Liver (tissue), 9 donors: ENCODE measurements around the gene CSMD2. TPM values are rescaled to one million over a fixed set of nuclear protein-coding genes. Genes with fewer than 3 reads are reported as not detected.

Source experiments
- DNase-seq: peaks from one replicate; pipeline ENCODE4 v3.0.0-alpha.2; 2017; ENCODE audit warnings: low spot score
- H3K27ac ChIP-seq, 2 donors: one replicate each; pipeline ENCODE4 v1.7.0; 2013; ENCODE audit warnings: inconsistent platforms in 2 of 2, low read length in 2 of 2, control low read depth in 1 of 2, low read depth in 1 of 2, mild to moderate bottlenecking in 1 of 2
- H3K27me3 ChIP-seq, 4 donors: one replicate each; pipeline versions ENCODE4 v1.6.1 to v1.7.0; 2013; ENCODE audit warnings: low read length in 3 of 4, inconsistent platforms in 1 of 4, mild to moderate bottlenecking in 1 of 4, moderate library complexity in 1 of 4; ENCODE audit not compliant: control insufficient read depth in 4 of 4, insufficient read depth in 4 of 4
- H3K36me3 ChIP-seq, 4 donors: one replicate each; pipeline versions ENCODE4 v1.6.1 to v1.7.0; 2013; ENCODE audit warnings: low read length in 3 of 4, mild to moderate bottlenecking in 3 of 4, low read depth in 1 of 4, moderate library complexity in 1 of 4; ENCODE audit not compliant: control insufficient read depth in 4 of 4, insufficient read depth in 3 of 4
- H3K4me1 ChIP-seq, 4 donors: one replicate each; pipeline versions ENCODE4 v1.6.1 to v1.7.0; 2013; ENCODE audit warnings: low read length in 3 of 4, mild to moderate bottlenecking in 3 of 4, moderate library complexity in 1 of 4; ENCODE audit not compliant: control insufficient read depth in 4 of 4, insufficient read depth in 4 of 4
- H3K4me3 ChIP-seq, 3 donors: one replicate each; pipeline versions ENCODE4 v1.6.1 to v1.7.0; 2013; ENCODE audit warnings: low read length in 3 of 3, control low read depth in 1 of 3, low read depth in 1 of 3, mild to moderate bottlenecking in 1 of 3
- H3K9ac ChIP-seq, 2 donors: one replicate each; pipeline ENCODE4 v1.7.0; 2013; ENCODE audit warnings: low read length in 2 of 2, mild to moderate bottlenecking in 2 of 2, moderate library complexity in 2 of 2, control low read depth in 1 of 2, low read depth in 1 of 2
- H3K9me3 ChIP-seq, 4 donors: one replicate each; pipeline versions ENCODE4 v1.6.1 to v1.7.0; 2013; ENCODE audit warnings: low read length in 3 of 4; ENCODE audit not compliant: control insufficient read depth in 4 of 4
- CTCF ChIP-seq: fragments of 150-350 bp; IDR thresholded peaks from 2 replicates; pipeline ENCODE4 v1.5.1; 2017; ENCODE audit warnings: improper control_type of control experiment, low read depth, low read length; ENCODE audit not compliant: missing input control
- EGR1 ChIP-seq, 2 donors: IDR thresholded peaks; 2 replicates each; pipeline ENCODE4 v1.6.1; 2016 to 2018; ENCODE audit warnings: antibody characterized with exemption in 2 of 2, low read depth in 2 of 2
- FOXA1 ChIP-seq: IDR thresholded peaks from 2 replicates; pipeline ENCODE4 v1.6.1; 2016; ENCODE audit warnings: antibody characterized with exemption
- FOXA2 ChIP-seq: IDR thresholded peaks from 2 replicates; pipeline ENCODE4 v1.6.1; 2016; ENCODE audit warnings: antibody characterized with exemption
- HNF4A ChIP-seq, 2 donors: conservative IDR thresholded peaks; 2 replicates each; pipeline ENCODE4 v1.6.1; 2016; ENCODE audit warnings: antibody characterized with exemption in 2 of 2, mild to moderate bottlenecking in 2 of 2
- HNF4G ChIP-seq: IDR thresholded peaks from 2 replicates; pipeline ENCODE4 v1.6.1; 2016; ENCODE audit warnings: antibody characterized with exemption
- JUND ChIP-seq, 2 donors: IDR thresholded peaks; 2 replicates each; pipeline ENCODE4 v1.6.1; 2016; ENCODE audit warnings: antibody characterized with exemption in 2 of 2
- MAX ChIP-seq: IDR thresholded peaks from 2 replicates; pipeline ENCODE4 v1.6.1; 2016; ENCODE audit warnings: antibody characterized with exemption
- NR2F2 ChIP-seq: IDR thresholded peaks from 2 replicates; pipeline ENCODE4 v1.6.1; 2016; ENCODE audit warnings: antibody characterized with exemption
- RAD21 ChIP-seq, 2 donors: IDR thresholded peaks; 2 replicates each; pipeline ENCODE4 v1.6.1; 2016; ENCODE audit warnings: antibody characterized with exemption in 2 of 2, mild to moderate bottlenecking in 2 of 2
- RXRA ChIP-seq, 2 donors: IDR thresholded peaks; 2 replicates each; pipeline ENCODE4 v1.6.1; 2017 to 2018; ENCODE audit warnings: antibody characterized with exemption in 2 of 2, mild to moderate bottlenecking in 1 of 2
- SP1 ChIP-seq: IDR thresholded peaks from 2 replicates; pipeline ENCODE4 v1.6.1; 2018; ENCODE audit warnings: antibody characterized with exemption, mild to moderate bottlenecking
- TAF1 ChIP-seq: conservative IDR thresholded peaks from 2 replicates; pipeline ENCODE4 v1.6.1; 2016; ENCODE audit warnings: antibody characterized with exemption, mild to moderate bottlenecking
- YY1 ChIP-seq: IDR thresholded peaks from 2 replicates; pipeline ENCODE4 v1.6.1; 2016; ENCODE audit warnings: antibody characterized with exemption, mild to moderate bottlenecking
- ZBTB33 ChIP-seq: IDR thresholded peaks from 2 replicates; pipeline ENCODE4 v1.6.1; 2016; ENCODE audit warnings: antibody characterized with exemption
- WGBS: extraction: QIAGEN DNeasy Blood & Tissue Kit; methylation state at CpG from one replicate; pipeline ENCODE4 v1.1.7; 2013; 5-methylcytosine and 5-hydroxymethylcytosine counted together
- polyA plus RNA-seq, 2 donors: library from polyadenylated mRNA; stranded (reverse) in 1 of 2; unstranded in 1 of 2; fragments of 200-250 nt in 1 of 2; fragments of >200 nt in 1 of 2; fragmentation: Nextera tagmentation in 1 of 2; extraction: Ambion mirVana in 1 of 2; gene quantifications; one replicate each; pipeline versions ENCODE4 v1.2.1 to v1.2.3, GENCODE V29; 2013 to 2015
- total RNA-seq, 2 donors: library from RNA; depleted of rRNA; stranded (reverse); fragments of >200 nt; gene quantifications; one replicate each; pipeline ENCODE4 v1.2.3, GENCODE V29; 2014
- TF ChIP-seq, protein P1 (sequence below): IDR thresholded peaks from 2 replicates; pipeline ENCODE4 v1.6.1; 2016; ENCODE audit warnings: antibody characterized with exemption, mild to moderate bottlenecking
- donor health status: healthy.
- donor health status: healthy.
- donor health status: healthy.
- donor health status: healthy.
- donor health status: healthy.

Gene CSMD2
- total and polyA plus RNA-seq, 4 donors: 0.08 to 0.09 TPM; not detected in 2

DNA sequence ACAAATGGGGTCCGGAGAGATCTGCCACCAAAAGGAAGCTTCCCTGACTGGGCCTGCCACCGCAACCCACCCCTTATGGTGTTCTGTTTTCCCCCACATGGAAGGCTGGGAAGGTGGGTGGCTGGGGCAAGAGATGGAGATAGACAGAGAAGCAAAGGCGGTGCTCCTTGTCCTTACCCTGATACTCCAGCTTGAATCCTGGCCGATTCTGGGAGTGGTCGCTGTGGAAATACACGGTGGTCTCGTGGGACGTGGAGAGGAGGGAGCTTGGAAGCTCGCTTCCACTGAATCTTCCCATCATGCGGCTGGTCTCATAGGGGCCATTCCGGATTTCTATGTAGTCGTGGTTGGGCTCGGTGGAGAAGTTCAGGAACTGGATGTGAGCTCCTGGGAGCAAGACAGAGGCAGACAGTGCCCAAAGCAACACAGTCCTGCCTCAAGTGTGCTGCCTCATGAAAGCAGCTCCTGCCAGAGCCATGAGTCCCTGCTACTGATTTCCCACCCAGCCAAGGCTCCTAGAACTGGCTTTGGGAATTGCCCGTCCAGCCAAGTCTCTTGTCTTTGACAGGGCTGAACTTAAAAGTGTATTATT is 554.1 kb downstream of the CSMD2 start:
- Histone ChIP-seq H3K9ac (no peak overlapping the region), H3K4me3 (no peak overlapping the region), H3K36me3 (no peaks in the 10 kb centered on the region), H3K27me3 (peaks cover 0 to 14% (median 0%) of the 10 kb centered on the region in 4 donors), H3K4me1 (no peaks in the 10 kb centered on the region), H3K27ac (no peak overlapping the region), H3K9me3 (no peaks in the 10 kb centered on the region)
- DNase-seq: peak; percentile 19
- no peak for TF ChIP-seq TAF1
- TF ChIP-seq JUND (IDR thresholded peaks at IDR 0.05): no peak
- TF ChIP-seq SP1: no peak
- TF ChIP-seq EGR1 (IDR thresholded peaks at IDR 0.05; ENCODE audit: low read depth in 2 of 2): no peak
- no peak for TF ChIP-seq HNF4A (conservative IDR thresholded peaks at IDR 0.05)
- WGBS: 80% methylated on average over 14 of the region's 14 CpGs

DNA sequence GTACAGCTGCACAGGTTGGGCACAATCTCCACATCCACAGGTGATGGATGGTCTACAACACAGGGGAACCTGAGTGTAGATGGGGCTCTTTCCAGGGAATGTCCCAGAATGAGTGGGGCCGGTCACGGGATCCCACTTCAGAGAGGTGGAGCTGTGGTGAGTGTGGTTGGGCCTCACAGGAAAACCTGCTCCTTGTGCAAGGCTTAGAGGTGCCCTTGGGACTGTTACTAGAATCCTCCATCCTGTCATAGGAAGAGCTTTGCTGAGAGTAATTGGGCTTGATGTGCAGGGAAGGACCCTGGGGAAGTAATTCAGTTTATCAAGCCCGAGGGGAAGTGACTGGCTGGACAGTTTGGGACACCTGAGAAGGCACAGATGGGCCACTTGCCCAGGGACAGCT is 554.6 kb downstream of the CSMD2 start:
- peak; percentile 27 for DNase-seq
- Histone ChIP-seq H3K27me3 (peaks cover 0 to 9% (median 0%) of the 10 kb centered on the region in 4 donors), H3K4me3 (no peak overlapping the region), H3K4me1 (no peaks in the 10 kb centered on the region), H3K36me3 (no peaks in the 10 kb centered on the region), H3K9ac (no peak overlapping the region), H3K27ac (no peak overlapping the region), H3K9me3 (no peaks in the 10 kb centered on the region)
- TF ChIP-seq, protein P1, sequence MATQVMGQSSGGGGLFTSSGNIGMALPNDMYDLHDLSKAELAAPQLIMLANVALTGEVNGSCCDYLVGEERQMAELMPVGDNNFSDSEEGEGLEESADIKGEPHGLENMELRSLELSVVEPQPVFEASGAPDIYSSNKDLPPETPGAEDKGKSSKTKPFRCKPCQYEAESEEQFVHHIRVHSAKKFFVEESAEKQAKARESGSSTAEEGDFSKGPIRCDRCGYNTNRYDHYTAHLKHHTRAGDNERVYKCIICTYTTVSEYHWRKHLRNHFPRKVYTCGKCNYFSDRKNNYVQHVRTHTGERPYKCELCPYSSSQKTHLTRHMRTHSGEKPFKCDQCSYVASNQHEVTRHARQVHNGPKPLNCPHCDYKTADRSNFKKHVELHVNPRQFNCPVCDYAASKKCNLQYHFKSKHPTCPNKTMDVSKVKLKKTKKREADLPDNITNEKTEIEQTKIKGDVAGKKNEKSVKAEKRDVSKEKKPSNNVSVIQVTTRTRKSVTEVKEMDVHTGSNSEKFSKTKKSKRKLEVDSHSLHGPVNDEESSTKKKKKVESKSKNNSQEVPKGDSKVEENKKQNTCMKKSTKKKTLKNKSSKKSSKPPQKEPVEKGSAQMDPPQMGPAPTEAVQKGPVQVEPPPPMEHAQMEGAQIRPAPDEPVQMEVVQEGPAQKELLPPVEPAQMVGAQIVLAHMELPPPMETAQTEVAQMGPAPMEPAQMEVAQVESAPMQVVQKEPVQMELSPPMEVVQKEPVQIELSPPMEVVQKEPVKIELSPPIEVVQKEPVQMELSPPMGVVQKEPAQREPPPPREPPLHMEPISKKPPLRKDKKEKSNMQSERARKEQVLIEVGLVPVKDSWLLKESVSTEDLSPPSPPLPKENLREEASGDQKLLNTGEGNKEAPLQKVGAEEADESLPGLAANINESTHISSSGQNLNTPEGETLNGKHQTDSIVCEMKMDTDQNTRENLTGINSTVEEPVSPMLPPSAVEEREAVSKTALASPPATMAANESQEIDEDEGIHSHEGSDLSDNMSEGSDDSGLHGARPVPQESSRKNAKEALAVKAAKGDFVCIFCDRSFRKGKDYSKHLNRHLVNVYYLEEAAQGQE: no peak
- TF ChIP-seq ZBTB33 (no peak), FOXA2 (no peak), CTCF (no peak), YY1 (no peak), RXRA (IDR thresholded peaks at IDR 0.05) (no peak), TAF1 (no peak), HNF4A (conservative IDR thresholded peaks at IDR 0.05) (no peak), HNF4G (no peak), NR2F2 (no peak), SP1 (no peak), JUND (IDR thresholded peaks at IDR 0.05) (no peak), EGR1 (IDR thresholded peaks at IDR 0.05; ENCODE audit: low read depth in 2 of 2) (no peak), MAX (no peak), FOXA1 (no peak), RAD21 (IDR thresholded peaks at IDR 0.05) (no peak)
- 85% methylated on average over 3 of the region's 3 CpGs for WGBS
